Mucosa of descending colon (tissue), 3 donors: ENCODE measurements around the gene SLC5A10. TPM values are rescaled to one million over a fixed set of nuclear protein-coding genes. Genes with fewer than 3 reads are reported as not detected.

Experiments used
- ATAC-seq: fragments of 200-7000 bp; cut with Tn5 transposase; one replicate; pipeline ENCODE4 v1.9.1; 2020; ENCODE audit warnings: mild to moderate bottlenecking, moderate library complexity
- DNase-seq, 3 donors: peaks; one replicate each; pipeline ENCODE4 v3.0.0-alpha.2; 2020
- H3K36me3 ChIP-seq: fragments of 200-600 bp; one replicate; pipeline ENCODE4 v1.8.0; 2021; ENCODE audit warnings: low read depth, mild to moderate bottlenecking
- H3K4me1 ChIP-seq: fragments of 200-600 bp; one replicate; pipeline ENCODE4 v1.8.0; 2021; ENCODE audit warnings: low read depth, mild to moderate bottlenecking
- H3K4me3 ChIP-seq: fragments of 200-600 bp; one replicate; pipeline ENCODE4 v1.8.0; 2021; ENCODE audit warnings: mild to moderate bottlenecking
- H3K9me3 ChIP-seq: fragments of 200-600 bp; one replicate; pipeline ENCODE4 v1.8.0; 2021; ENCODE audit warnings: mild to moderate bottlenecking
- intact Hi-C, 2 donors: fragments of 100-400 bp; cut with DNase I in 1 of 2; cut with micrococcal nuclease in 1 of 2; formaldehyde crosslinking; loops; one replicate each; pipeline versions ENCODE4 v1.11.0 to v1.11.1; 2022; cut with DNase I, micrococcal nuclease
- total RNA-seq, 3 donors: library from RNA; stranded (reverse); fragmentation: NEBNext Ultra II Directional in 2 of 3; extraction: Animal tissue kit (Norgen Biotek cat#: 25700) in 2 of 3; gene quantifications; one replicate each; pipeline versions ENCODE4 v1.2.1 to v1.2.4, GENCODE V29; 2021 to 2023
- TF ChIP-seq, protein P1 (sequence below): fragments of 200-600 bp; IDR thresholded peaks from one replicate; pipeline ENCODE4 v1.8.0; 2022; ENCODE audit warnings: antibody characterized with exemption, mild to moderate bottlenecking
- donor health status: DM: no; HTN: no; CAD: no; lungs with moderate emphysema.
- donor health status: DM: no; HTN: no; CAD: no.
- donor health status: DM: no; HTN: yes; CAD: no.

The SLC5A10 gene
- total RNA-seq, 3 donors from 2014 or later, result 0.12 TPM; not detected in 2

DNA sequence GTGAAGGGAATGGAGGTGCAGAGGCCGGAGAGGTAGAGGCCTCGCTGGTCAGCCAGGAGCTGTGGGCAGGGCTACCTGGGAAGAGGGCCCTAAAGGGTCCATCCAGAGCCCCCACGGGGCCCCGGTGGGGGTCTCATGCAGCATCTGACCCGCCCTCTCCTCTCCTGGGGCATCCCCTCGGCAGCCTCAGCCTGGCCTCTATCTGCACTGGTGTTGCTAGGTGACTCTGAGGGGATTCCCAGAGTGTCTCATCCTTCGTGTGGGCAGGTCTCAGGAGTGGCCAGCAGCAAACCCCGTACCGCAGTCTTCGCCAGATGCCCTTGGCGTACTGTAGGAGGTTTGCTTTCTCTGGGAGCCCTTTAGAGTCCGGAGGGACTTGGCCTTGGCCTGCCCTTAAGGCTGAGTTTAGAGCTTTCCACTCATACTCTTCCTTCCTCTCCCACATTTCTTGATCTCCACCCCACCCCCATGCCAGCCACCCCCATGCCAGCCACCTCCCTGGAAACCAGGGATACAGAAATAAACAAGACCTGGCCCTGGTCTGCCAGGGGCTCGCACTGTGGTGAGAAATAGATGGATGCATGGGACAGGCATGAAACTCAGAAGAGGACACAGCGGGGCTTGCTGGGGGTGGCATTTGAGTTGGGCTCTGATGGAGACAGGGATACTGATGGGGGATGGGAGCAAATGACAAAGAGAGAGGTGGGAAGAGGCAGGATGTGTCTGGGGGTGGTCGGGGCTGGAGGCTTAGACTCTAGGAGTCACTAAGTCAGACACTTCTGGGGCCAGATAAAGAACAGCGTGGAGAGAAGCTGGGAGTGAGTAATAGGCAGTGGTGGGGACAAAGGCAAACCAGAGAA lies 9.9 kb downstream of the SLC5A10 start:
- TF ChIP-seq, protein P1, sequence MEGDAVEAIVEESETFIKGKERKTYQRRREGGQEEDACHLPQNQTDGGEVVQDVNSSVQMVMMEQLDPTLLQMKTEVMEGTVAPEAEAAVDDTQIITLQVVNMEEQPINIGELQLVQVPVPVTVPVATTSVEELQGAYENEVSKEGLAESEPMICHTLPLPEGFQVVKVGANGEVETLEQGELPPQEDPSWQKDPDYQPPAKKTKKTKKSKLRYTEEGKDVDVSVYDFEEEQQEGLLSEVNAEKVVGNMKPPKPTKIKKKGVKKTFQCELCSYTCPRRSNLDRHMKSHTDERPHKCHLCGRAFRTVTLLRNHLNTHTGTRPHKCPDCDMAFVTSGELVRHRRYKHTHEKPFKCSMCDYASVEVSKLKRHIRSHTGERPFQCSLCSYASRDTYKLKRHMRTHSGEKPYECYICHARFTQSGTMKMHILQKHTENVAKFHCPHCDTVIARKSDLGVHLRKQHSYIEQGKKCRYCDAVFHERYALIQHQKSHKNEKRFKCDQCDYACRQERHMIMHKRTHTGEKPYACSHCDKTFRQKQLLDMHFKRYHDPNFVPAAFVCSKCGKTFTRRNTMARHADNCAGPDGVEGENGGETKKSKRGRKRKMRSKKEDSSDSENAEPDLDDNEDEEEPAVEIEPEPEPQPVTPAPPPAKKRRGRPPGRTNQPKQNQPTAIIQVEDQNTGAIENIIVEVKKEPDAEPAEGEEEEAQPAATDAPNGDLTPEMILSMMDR, result no peak
- ATAC-seq, result no peak
- no peaks in the 10 kb centered on the region for H3K36me3 ChIP-seq
- H3K9me3 ChIP-seq, result no peaks in the 10 kb centered on the region
- H3K4me1 ChIP-seq, result peaks cover 5% of the 10 kb centered on the region
- no peak for DNase-seq
- intact Hi-C loops, result no loop called here
- no peak overlapping the region for H3K4me3 ChIP-seq

DNA sequence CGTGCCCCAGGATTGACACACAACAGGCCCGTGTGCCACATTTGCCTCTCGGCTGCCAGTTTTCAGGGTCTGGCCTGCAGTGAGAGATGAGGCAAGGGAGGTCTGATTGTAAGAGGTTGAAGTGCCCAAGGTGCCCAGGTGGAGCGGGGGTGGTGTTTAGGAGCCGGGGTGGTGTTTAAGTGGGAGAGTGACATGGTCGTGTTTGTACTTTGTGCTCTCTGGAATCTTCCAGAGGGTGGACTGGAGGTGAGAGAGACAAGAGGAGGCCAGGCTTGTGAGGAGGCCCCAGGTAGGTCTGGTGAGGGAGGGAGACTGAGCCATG lies 10.5 kb downstream of the SLC5A10 start:
- DNase-seq, result no peak
- Histone ChIP-seq H3K4me3 (no peak overlapping the region), H3K36me3 (no peaks in the 10 kb centered on the region), H3K9me3 (no peaks in the 10 kb centered on the region), H3K4me1 (peaks cover 5% of the 10 kb centered on the region)
- ATAC-seq, result no peak
- TF ChIP-seq, protein P1, result no peak
- intact Hi-C loops, result no loop called here

DNA sequence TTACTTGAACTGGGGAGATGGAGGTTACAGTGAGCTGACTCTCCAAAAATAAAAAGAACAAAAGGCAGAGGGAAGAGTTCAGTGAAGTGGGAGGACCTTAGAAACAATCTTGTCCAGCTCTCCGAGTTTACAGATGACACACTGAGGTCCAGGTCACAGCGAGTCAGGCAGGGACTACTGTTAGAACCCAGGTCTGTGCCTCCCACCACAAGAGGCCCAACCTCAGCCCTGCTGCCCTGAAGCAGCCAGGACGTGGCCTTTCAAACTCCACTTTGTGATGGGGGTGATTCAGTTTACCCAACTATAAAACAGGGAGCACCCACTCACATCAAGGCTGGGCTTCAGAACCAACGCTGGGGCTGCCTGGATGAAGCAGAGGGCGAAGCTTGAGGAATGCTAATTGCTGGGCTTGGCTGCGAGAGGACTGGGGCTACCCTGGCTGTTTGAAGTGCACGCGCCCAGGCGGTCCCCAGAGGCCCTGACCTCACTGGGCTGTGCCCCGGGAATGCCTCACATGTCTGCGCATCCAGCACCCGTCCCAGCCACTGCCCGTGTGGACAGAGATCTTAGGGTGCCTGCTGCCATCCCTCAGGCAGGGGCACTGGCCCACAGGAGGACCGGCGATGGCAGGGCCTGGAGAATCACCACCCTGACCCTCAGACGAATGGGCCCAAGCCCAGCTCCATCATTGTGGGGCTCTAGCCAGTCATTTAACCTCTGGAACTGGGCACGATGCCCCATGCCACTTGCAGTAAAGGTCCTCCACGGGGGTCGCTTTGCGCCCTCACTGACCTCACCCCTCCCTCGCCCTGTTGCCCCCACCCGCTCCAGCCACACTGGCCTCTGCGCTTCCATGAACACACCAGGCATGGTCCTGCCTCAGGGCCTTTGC lies 11.4 kb downstream of the SLC5A10 start:
- H3K9me3 ChIP-seq, result no peaks in the 10 kb centered on the region
- TF ChIP-seq, protein P1, result no peak
- intact Hi-C loops, result no loop called here
- ATAC-seq (peak; percentile 25), DNase-seq (peak in 1 of 3 donors; percentile 24)
- no peaks in the 10 kb centered on the region for H3K36me3 ChIP-seq
- H3K4me1 ChIP-seq, result peaks cover 12% of the 10 kb centered on the region
- no peak overlapping the region for H3K4me3 ChIP-seq

DNA sequence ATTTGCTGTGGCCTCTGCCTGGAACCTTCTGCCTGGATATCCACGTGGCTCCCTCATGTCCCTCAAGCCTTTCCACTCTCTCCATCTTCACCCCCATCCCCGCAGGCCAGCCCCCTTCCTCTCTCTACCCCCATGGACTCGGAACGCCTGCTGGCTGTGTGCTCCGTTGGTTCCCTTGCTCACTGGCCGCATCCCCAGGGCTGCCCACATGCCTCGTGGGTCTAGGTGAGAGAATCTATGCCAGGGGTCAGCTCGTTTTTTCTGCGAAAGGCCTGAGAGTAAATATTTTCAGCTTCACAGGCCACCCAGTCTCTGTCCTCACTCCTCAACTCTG lies 12.0 kb downstream of the SLC5A10 start:
- ATAC-seq, result no peak
- peaks cover 18% of the 10 kb centered on the region for H3K4me1 ChIP-seq

DNA sequence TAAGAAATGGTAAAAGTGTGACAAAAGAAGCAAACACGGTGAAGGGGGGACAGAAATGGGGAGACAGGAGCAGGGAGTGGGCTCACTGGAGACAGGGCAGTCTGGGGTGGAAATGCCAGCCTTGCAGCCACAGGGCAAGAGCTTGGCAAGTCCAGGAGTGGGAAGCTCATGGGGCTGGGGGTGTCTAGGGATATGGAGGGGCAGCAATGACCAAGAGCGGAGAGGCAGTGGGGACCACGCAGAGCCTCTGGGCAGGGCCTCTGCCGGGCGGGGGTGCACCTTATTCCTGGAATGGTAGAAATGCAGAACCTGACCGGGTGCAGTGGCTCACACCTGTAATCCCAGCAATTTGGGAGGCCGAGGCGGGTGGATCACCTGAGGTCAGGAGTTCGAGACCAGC lies 12.6 kb downstream of the SLC5A10 start:
- DNase-seq (no peak), ATAC-seq (no peak)
- H3K9me3 ChIP-seq, result no peaks in the 10 kb centered on the region
- H3K4me3 ChIP-seq, result no peak overlapping the region
- TF ChIP-seq, protein P1, result no peak
- intact Hi-C loops, result no loop called here
- H3K36me3 ChIP-seq, result no peaks in the 10 kb centered on the region
- peaks cover 23% of the 10 kb centered on the region for H3K4me1 ChIP-seq

More for the DNA sequence above, 12.0 kb downstream of the SLC5A10 start:
- Histone ChIP-seq H3K36me3 (no peaks in the 10 kb centered on the region), H3K4me3 (no peak overlapping the region), H3K9me3 (no peaks in the 10 kb centered on the region)
- TF ChIP-seq, protein P1, result no peak
- no peak for DNase-seq
- intact Hi-C loops, result no loop called here
